ENCODE measurements around the gene C19orf73.

DNA sequence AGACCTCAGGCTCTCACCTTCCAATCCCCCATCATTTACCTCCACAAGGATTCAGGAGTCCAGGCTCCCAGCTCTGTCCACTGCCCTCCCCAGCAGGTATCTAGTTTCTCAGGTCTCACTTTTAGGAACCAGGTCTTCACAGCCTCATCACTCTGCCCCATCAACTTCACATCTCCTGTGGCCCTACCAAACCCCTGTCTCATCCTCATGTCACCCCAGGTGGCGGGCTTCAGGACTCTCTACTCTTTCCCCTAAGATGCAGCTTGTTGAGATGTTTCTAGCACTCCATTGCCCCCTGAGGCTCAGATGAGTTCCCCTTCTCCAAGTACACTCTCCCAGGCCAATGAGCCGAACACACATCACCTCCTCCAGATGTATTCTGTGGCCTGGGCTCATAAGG is 1.9 kb upstream of the C19orf73 start:
- TF ChIP-seq POLR2A (IDR thresholded peaks at IDR 0.05; ENCODE audit: low read depth, low read length) (no peak), POLR2AphosphoS5 (IDR thresholded peaks at IDR 0.05; ENCODE audit: low read depth, low read length) (no peak), TAF1 (IDR thresholded peaks at IDR 0.05; ENCODE audit: borderline replicate concordance, low read depth, low read length) (no peak)

Data from GM12892 (cell line).